Measurements from ENCODE around the gene PALM. TPM values are rescaled to one million over a fixed set of nuclear protein-coding genes. Genes with fewer than 3 reads are reported as not detected.
A peak's percentile ranks its signal among the peaks of the same experiment; 100 is the strongest.

The PALM gene
- total RNA-seq, 1 experiment from 2014 or later: 22.1 TPM

- TF ChIP-seq MLX (CRISPR knock-in tag; IDR thresholded peaks at IDR 0.05): no peak
- TF ChIP-seq NFYB (CRISPR knock-in tag; conservative IDR thresholded peaks at IDR 0.05; ENCODE audit: low read depth): peak; percentile 92
- no peak for TF ChIP-seq JAZF1 (CRISPR knock-in tag; IDR thresholded peaks at IDR 0.05)
- TF ChIP-seq USF1 (CRISPR knock-in tag; IDR thresholded peaks at IDR 0.05): peak; percentile 99
- no peak for TF ChIP-seq FOXJ3 (CRISPR knock-in tag; IDR thresholded peaks at IDR 0.05; ENCODE audit: borderline replicate concordance)
- TF ChIP-seq MAX (CRISPR knock-in tag; IDR thresholded peaks at IDR 0.05): peak; percentile 94
- TF ChIP-seq ETV6 (CRISPR knock-in tag; IDR thresholded peaks at IDR 0.05): peak; percentile 80; the same call in 1 of the 2 replicates
- TF ChIP-seq ZBTB43 (CRISPR knock-in tag; IDR thresholded peaks at IDR 0.05): no peak
- no peak for TF ChIP-seq FOXP1 (CRISPR knock-in tag; IDR thresholded peaks at IDR 0.05; ENCODE audit: borderline replicate concordance)
- TF ChIP-seq ZNF416 (CRISPR knock-in tag; IDR thresholded peaks at IDR 0.05): no peak
- TF ChIP-seq ARID4B (CRISPR knock-in tag; IDR thresholded peaks at IDR 0.05; ENCODE audit: borderline replicate concordance): peak; percentile 68; the same call in 1 of the 2 replicates
- TF ChIP-seq NR3C1 (CRISPR knock-in tag; conservative IDR thresholded peaks at IDR 0.05; ENCODE audit: low read depth): no peak
- peak; percentile 51; the same call in 1 of the 2 replicates for TF ChIP-seq CREM (CRISPR knock-in tag; IDR thresholded peaks at IDR 0.05)
- TF ChIP-seq NFE2L1 (CRISPR knock-in tag; IDR thresholded peaks at IDR 0.05): peak; percentile 44; the same call in 1 of the 2 replicates
- TF ChIP-seq CREB1 (CRISPR knock-in tag; IDR thresholded peaks at IDR 0.05): no peak
- no peak for TF ChIP-seq ZNF219 (CRISPR knock-in tag; IDR thresholded peaks at IDR 0.05; ENCODE audit: borderline replicate concordance)
- TF ChIP-seq ZNF138 (CRISPR knock-in tag; conservative IDR thresholded peaks at IDR 0.05): no peak
- TF ChIP-seq USF2 (CRISPR knock-in tag; IDR thresholded peaks at IDR 0.05): peak; percentile 99
- no peak for TF ChIP-seq ZNF671 (CRISPR knock-in tag; IDR thresholded peaks at IDR 0.05)
- TF ChIP-seq HMGA2 (CRISPR knock-in tag; IDR thresholded peaks at IDR 0.05): no peak
Observed at GRCh38 chr19:796692-797527, 88.2 kb downstream of the PALM start, which contains the start of gene PTBP1 (continued).

Other genes with a start within 250 kb of the PALM start
- gene SHC2, start 247.9 kb upstream of the PALM start, total RNA-seq (2021): 8.4 to 9.8 TPM (median 9.0 TPM) in 3 replicates
- gene MADCAM1, start 212.4 kb upstream of the PALM start, total RNA-seq (2021): 3.2 to 4.7 TPM (median 3.9 TPM) in 3 replicates
- 14.3 to 18.8 TPM (median 14.9 TPM) in 3 replicates for gene TPGS1, start 201.4 kb upstream of the PALM start, total RNA-seq (2021)
- 124 to 129 TPM (median 126 TPM) in 3 replicates for gene CDC34, start 177.2 kb upstream of the PALM start, total RNA-seq (2021)
- 0.21 to 0.68 TPM (median 0.60 TPM) in 3 replicates for gene GZMM, start 164.9 kb upstream of the PALM start, total RNA-seq (2021)
- 758 to 847 TPM (median 841 TPM) in 3 replicates for gene BSG, start 136.3 kb upstream of the PALM start, total RNA-seq (2021)
- 8.0 to 9.2 TPM (median 8.1 TPM) in 3 replicates for gene HCN2, start 119.1 kb upstream of the PALM start, total RNA-seq (2021)
- gene POLRMT, start 75.4 kb upstream of the PALM start, total RNA-seq (2021): 113 to 139 TPM (median 116 TPM) in 3 replicates
- gene FGF22, start 69.1 kb upstream of the PALM start, total RNA-seq (2021): 1.4 to 1.6 TPM (median 1.6 TPM) in 3 replicates
- gene RNF126, start 45.7 kb upstream of the PALM start, total RNA-seq (2021): 66.7 to 84.4 TPM (median 68.1 TPM) in 3 replicates
- 8.7 to 12.2 TPM (median 10.1 TPM) in 3 replicates for gene FSTL3, start 32.5 kb upstream of the PALM start, total RNA-seq (2021)
- gene PRSS57, start 13.5 kb upstream of the PALM start, total RNA-seq (2021): not detected in 3 replicates
- 0.66 to 0.78 TPM (median 0.70 TPM) in 3 replicates for gene MISP, start 42.2 kb downstream of the PALM start, total RNA-seq (2021)
- 663 to 692 TPM (median 680 TPM) in 3 replicates for gene PTBP1, start 88.5 kb downstream of the PALM start, total RNA-seq (2021)
- 60.6 to 86.8 TPM (median 83.9 TPM) in 3 replicates for gene PLPPR3, start 113.0 kb downstream of the PALM start, total RNA-seq (2021)
- 1.2 to 3.3 TPM (median 2.5 TPM) in 3 replicates for gene AZU1, start 118.9 kb downstream of the PALM start, total RNA-seq (2021)
- 0.53 to 0.82 TPM (median 0.61 TPM) in 3 replicates for gene PRTN3, start 132.1 kb downstream of the PALM start, total RNA-seq (2021)
- not detected in 3 replicates for gene ELANE, start 143.4 kb downstream of the PALM start, total RNA-seq (2021)
- gene CFD, start 150.7 kb downstream of the PALM start, total RNA-seq (2021): 1.7 to 2.7 TPM (median 2.5 TPM) in 3 replicates
- 66.9 to 88.8 TPM (median 84.5 TPM) in 3 replicates for gene MED16, start 184.3 kb downstream of the PALM start, total RNA-seq (2021)
- gene RNU6-9, start 184.5 kb downstream of the PALM start, total RNA-seq (2021): not detected in 3 replicates
- 85.5 to 99.5 TPM (median 88.3 TPM) in 3 replicates for gene R3HDM4, start 204.3 kb downstream of the PALM start, total RNA-seq (2021)
- 2.9 to 4.4 TPM (median 3.6 TPM) in 3 replicates for gene KISS1R, start 208.4 kb downstream of the PALM start, total RNA-seq (2021)
- 102 to 116 TPM (median 113 TPM) in 3 replicates for gene ARID3A, start 217.1 kb downstream of the PALM start, total RNA-seq (2021)

Measured in WTC11 (cell line).